Chondrocyte (in vitro differentiated cells): Measurements from ENCODE around the gene TWIST2. TPM values are rescaled to one million over a fixed set of nuclear protein-coding genes. Genes with fewer than 3 reads are reported as not detected.
A peak's percentile ranks its signal among the peaks of the same experiment; 100 is the strongest.

Experiments used
- DNase-seq: peaks from one replicate; pipeline ENCODE4 v3.0.0; 2021; ENCODE audit warnings: mixed read lengths, low spot score
- H3K27ac Mint-ChIP-seq: one replicate; pipeline ENCODE4 v1.8.0; 2021; ENCODE audit warnings: mild to moderate bottlenecking, moderate library complexity, mixed read lengths; ENCODE audit not compliant: unreplicated experiment
- H3K27me3 Mint-ChIP-seq: 2 replicates; pipeline ENCODE4 v1.8.0; 2021; ENCODE audit warnings: low read depth, mixed read lengths
- H3K36me3 Mint-ChIP-seq: 2 replicates; pipeline ENCODE4 v1.8.0; 2021; ENCODE audit warnings: low read depth, mixed read lengths
- H3K4me1 Mint-ChIP-seq: 2 replicates; pipeline ENCODE4 v1.8.0; 2021; ENCODE audit warnings: low read depth, mild to moderate bottlenecking, mixed read lengths
- H3K4me3 Mint-ChIP-seq: one replicate; pipeline ENCODE4 v1.8.0; 2021; ENCODE audit warnings: mild to moderate bottlenecking, moderate library complexity, mixed read lengths; ENCODE audit not compliant: unreplicated experiment
- H3K9me3 Mint-ChIP-seq: 2 replicates; pipeline ENCODE4 v1.8.0; 2021; ENCODE audit warnings: low read depth, mixed read lengths
- total RNA-seq: library from RNA; stranded (reverse); gene quantifications from 3 replicates; pipeline ENCODE4 v1.2.1, GENCODE V29; 2021
- TF ChIP-seq, protein P1 (sequence below): fragments of 200-600 bp; sonication (generic); IDR thresholded peaks from 2 replicates; pipeline ENCODE4 v1.5.0; 2021; ENCODE audit warnings: antibody characterized with exemption, mild to moderate bottlenecking, moderate library complexity

Gene TWIST2
- total RNA-seq, 1 donor from 2014 or later, result 2.4 TPM

DNA sequence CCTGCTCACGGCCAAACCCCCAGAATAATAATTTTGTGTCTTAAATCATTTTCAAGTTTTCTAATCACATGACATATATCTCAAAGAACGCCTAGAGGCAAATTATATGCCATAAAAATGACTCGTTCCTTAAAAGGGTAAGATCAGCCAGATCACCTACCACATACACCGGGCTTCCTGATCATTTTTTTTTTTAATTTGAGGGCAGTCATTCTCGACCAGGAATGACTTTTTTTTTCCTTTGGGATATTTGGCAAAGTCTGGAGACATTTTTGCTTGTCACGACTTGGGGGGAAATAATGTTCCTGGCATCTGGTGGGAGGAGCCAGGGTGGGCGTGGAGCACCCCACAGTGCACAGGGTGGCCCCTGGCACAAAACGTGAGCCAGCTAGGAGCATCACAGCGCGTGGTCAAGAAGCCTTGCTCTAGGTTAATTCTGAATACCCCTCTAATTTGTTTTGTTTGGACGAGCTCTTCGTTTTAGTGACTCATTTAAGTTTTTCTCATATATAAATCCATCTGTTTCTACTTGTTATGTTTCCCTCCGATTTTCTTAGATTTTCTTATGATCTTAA is 94.9 kb downstream of the TWIST2 start:
- TF ChIP-seq, protein P1, sequence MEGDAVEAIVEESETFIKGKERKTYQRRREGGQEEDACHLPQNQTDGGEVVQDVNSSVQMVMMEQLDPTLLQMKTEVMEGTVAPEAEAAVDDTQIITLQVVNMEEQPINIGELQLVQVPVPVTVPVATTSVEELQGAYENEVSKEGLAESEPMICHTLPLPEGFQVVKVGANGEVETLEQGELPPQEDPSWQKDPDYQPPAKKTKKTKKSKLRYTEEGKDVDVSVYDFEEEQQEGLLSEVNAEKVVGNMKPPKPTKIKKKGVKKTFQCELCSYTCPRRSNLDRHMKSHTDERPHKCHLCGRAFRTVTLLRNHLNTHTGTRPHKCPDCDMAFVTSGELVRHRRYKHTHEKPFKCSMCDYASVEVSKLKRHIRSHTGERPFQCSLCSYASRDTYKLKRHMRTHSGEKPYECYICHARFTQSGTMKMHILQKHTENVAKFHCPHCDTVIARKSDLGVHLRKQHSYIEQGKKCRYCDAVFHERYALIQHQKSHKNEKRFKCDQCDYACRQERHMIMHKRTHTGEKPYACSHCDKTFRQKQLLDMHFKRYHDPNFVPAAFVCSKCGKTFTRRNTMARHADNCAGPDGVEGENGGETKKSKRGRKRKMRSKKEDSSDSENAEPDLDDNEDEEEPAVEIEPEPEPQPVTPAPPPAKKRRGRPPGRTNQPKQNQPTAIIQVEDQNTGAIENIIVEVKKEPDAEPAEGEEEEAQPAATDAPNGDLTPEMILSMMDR, result no peak
- H3K4me1 Mint-ChIP-seq, result peaks cover 1% of the 10 kb centered on the region
- H3K4me3 Mint-ChIP-seq, result no peak overlapping the region
- H3K27ac Mint-ChIP-seq, result no peak overlapping the region
- no peaks in the 10 kb centered on the region for H3K36me3 Mint-ChIP-seq
- peaks cover 2% of the 10 kb centered on the region for H3K27me3 Mint-ChIP-seq
- H3K9me3 Mint-ChIP-seq, result no peaks in the 10 kb centered on the region
- DNase-seq, result no peak

DNA sequence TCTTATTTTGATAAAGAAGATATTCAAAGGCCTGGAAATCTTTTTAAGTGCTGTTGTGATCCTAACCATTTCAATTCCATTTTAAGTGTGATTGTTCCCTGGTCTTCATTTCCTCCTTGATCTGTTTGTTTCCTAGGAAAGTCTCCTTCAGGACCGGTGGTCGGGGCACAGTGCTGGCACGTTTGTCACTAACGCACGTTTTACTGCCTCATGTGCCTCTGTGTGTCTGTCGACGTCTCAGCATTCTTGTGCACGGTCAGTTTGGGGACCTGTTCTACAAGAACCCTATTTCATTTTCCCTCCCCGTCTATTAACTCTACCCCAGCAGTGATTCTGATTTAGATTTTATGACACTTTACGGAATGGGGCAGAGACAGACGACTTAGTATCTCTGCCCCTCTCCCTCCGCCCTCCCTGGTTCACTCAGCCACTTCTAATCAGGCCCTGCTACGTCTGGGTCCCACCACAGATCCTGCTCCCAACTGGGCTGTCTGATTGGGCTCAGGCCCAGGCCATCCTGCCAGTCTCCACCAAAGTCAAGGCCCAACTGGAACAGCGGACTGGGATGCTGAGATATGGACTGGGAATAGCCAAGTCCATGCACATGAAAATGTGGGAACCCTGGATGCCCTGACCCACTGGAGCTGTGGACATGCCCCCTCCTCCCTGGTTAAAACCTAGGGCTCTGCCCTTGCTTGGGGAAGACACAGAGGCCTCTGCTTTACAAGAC is 95.6 kb downstream of the TWIST2 start:
- H3K4me1 Mint-ChIP-seq, result peaks cover 7% of the 10 kb centered on the region
- H3K4me3 Mint-ChIP-seq, result no peak overlapping the region
- no peak overlapping the region for H3K27ac Mint-ChIP-seq
- TF ChIP-seq, protein P1, result no peak
- no peaks in the 10 kb centered on the region for H3K9me3 Mint-ChIP-seq
- no peaks in the 10 kb centered on the region for H3K36me3 Mint-ChIP-seq
- H3K27me3 Mint-ChIP-seq, result peaks cover 2% of the 10 kb centered on the region
- no peak for DNase-seq

DNA sequence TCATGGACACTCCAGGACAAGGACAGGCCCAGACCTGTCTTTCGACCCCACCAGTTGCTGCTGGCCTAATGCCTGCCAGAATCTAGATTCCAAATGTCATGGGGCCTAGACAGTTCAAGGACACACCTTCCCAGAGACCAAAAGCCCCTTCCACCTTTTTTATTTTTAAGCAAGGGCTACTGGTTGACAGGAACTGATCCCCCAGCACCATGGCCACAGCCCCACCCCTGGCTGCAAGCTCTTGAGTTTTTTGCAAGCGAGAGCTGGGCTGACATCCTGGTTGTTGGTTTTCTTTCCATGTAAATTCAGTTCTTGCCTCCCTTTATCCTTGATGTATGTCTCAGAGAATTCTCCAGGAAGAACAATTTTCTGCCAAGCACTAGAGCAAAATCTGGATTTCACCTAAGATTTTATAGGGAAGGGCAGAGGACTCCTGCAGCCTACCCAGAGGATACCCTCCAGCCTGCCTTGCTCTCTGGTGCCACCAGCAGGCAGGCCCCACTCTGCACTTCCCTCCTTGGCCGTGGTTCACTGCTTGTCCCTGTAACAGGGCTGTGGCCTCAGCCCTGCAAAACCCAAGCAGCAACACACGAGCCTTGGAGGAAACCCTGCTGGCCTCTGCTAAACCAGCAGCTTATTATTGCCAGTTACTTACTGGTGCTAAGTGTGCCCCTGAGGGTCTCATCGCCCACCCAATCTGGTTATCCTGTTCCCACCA is 97.7 kb downstream of the TWIST2 start:
- DNase-seq, result no peak
- H3K27me3 Mint-ChIP-seq, result peaks cover 2% of the 10 kb centered on the region
- no peaks in the 10 kb centered on the region for H3K9me3 Mint-ChIP-seq
- no peaks in the 10 kb centered on the region for H3K36me3 Mint-ChIP-seq
- no peak overlapping the region for H3K27ac Mint-ChIP-seq
- TF ChIP-seq, protein P1, result peak; percentile 87
- no peak overlapping the region for H3K4me3 Mint-ChIP-seq
- H3K4me1 Mint-ChIP-seq, result peaks cover 9% of the 10 kb centered on the region

DNA sequence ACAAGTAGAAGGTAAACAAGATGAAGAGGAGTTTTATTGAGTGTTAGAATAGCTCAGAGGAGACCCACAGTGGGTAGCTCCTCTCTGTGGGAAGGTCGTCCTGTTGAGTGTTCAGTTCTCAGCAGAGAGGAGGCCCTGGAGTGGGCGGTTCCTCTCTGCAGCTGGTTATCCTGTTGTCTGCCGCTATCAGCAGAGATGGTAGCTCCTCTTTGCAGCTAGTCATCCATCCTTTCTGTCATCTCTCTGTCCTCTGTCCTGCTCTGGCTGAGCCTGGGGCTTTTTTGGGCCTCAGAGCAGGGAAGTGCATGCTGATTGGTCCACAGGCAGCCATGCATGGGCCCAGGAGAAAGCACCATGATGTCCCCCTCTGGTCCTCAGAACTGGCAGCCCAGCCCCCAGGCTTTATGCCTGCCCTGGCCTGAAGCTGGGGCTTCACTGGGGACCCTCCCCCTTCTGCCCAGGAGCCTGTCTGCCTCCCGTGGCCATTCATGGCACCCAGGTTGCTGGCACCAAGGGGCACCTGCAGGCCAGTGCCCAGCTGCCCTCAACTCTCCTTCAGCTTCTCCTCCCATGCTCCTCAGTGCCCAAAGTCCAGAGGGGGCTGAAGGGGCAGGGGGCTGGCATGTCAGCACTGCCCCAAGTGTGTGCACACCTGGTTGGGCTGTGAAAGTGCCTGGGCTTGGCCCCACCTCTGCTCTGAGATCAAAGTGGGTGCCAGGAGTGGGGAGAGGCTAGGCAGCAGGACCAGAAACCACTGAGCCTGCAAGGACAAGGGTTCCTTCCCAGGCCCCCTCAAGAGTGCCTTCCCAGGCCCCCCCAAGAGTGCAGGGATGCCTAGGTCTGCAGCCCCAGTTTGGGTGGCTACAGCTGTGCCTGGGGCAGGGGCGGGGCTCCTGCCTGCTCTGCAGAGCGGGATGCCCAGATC is 98.7 kb downstream of the TWIST2 start:
- Mint-ChIP-seq H3K4me3 (no peak overlapping the region), H3K9me3 (no peaks in the 10 kb centered on the region), H3K36me3 (no peaks in the 10 kb centered on the region), H3K4me1 (peaks cover 9% of the 10 kb centered on the region), H3K27me3 (no peaks in the 10 kb centered on the region), H3K27ac (no peak overlapping the region)
- TF ChIP-seq, protein P1, result no peak
- no peak for DNase-seq
